Erythroblast (primary cell): ENCODE measurements around the gene HSF2.
A peak's percentile ranks its signal among the peaks of the same experiment; 100 is the strongest.

Experiments
- DNase-seq, 2 experiments: peaks; one replicate each; lab custom pipeline; 2025; lab: John Stamatoyannopoulos, UW
- GATA1 ChIP-seq: IDR thresholded peaks from 2 replicates; pipeline ENCODE4 v1.6.1; 2011; ENCODE audit warnings: low read depth, mild to moderate bottlenecking, control low read depth, low read length, moderate library complexity
- POLR2A ChIP-seq: IDR thresholded peaks from 2 replicates; pipeline ENCODE4 v1.6.1; 2011; ENCODE audit warnings: mild to moderate bottlenecking, low read length

Gene HSF2

GRCh38 chr6:122408240-122408639 lies 8.8 kb downstream of the HSF2 start:
- no peak for TF ChIP-seq POLR2A
- TF ChIP-seq GATA1 = no peak
- DNase-seq = no peak

GRCh38 chr6:122408702-122409458 lies 9.4 kb downstream of the HSF2 start:
- no peak for TF ChIP-seq POLR2A
- no peak for TF ChIP-seq GATA1
- DNase-seq = no peak

GRCh38 chr6:122412001-122412400 lies 12.5 kb downstream of the HSF2 start:
- DNase-seq = no peak
- TF ChIP-seq POLR2A = no peak
- no peak for TF ChIP-seq GATA1

DNA sequence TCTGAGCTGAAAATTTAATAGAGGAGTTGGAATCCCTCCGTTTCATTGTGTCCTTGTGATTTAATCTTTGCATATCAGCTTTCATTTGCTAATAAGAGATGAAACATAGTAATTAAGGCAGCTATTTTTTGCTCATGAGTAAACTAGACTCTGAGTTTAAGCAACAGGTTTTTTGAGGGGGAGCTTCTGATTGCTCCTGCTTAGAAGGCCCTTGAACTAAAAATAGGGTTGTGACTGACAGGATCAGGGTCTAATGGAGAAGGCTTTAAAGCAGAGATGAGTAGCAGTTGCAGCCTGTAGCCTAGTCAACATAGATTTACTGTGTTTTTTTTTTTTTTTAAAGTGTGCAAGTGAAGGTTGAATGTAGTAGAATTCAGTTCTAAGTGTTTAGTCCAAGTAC lies 17.4 kb downstream of the HSF2 start:
- no peak for TF ChIP-seq GATA1
- no peak for TF ChIP-seq POLR2A
- DNase-seq = no peak

DNA sequence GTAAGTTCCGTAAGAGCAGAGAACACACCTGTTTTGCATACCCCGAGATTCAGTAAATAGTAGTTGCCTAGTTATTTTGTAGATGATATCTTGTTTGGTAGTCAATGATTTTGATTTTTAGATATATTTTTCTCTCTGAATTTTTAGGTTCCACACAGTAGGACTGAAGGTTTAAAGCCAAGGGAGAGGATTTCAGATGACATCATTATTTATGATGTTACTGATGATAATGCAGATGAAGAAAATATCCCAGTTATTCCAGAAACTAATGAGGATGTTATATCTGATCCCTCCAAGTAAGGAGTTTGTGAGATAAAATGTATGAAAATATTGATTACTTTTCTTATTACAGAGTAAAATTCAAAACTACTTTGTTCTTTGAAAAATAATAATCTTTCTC lies 22.6 kb downstream of the HSF2 start:
- no peak for TF ChIP-seq POLR2A
- TF ChIP-seq GATA1 = no peak

DNA sequence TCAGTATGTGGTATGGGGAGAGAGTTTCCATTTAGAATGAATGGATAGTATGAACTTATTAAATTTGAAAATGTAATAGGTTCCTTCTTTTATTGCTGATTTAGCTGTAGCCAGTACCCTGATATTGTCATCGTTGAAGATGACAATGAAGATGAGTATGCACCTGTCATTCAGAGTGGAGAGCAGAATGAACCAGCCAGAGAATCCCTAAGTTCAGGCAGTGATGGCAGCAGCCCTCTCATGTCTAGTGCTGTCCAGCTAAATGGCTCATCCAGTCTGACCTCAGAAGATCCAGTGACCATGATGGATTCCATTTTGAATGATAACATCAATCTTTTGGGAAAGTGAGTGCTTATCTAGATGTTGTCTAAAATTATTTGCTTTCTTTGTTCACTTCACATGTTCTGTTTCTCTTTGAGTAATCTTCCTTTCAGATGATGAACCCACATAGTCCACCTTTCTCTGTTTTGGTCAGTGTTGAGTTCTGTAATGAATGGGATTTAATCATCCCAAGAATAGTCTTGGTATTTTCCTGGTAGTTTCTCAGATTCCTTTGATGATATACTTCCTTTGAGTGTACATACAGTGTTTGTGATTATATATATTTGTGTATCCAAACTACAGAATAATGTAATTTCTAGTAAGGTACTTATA lies 23.3 kb downstream of the HSF2 start:
- no peak for DNase-seq
- TF ChIP-seq POLR2A (no peak), GATA1 (no peak)

More for the DNA sequence above, 22.6 kb downstream of the HSF2 start:
- DNase-seq = no peak

GRCh38 chr6:122423734-122424133 lies 24.3 kb downstream of the HSF2 start:
- TF ChIP-seq GATA1 (no peak), POLR2A (no peak)
- DNase-seq = no peak

GRCh38 chr6:122426597-122426996 lies 27.1 kb downstream of the HSF2 start:
- TF ChIP-seq GATA1 (no peak), POLR2A (no peak)
- DNase-seq = no peak

- TF ChIP-seq GATA1 (no peak), POLR2A (no peak)
- no peak for DNase-seq
Observed at GRCh38 chr6:122428781-122429180, 29.3 kb downstream of the HSF2 start.

DNA sequence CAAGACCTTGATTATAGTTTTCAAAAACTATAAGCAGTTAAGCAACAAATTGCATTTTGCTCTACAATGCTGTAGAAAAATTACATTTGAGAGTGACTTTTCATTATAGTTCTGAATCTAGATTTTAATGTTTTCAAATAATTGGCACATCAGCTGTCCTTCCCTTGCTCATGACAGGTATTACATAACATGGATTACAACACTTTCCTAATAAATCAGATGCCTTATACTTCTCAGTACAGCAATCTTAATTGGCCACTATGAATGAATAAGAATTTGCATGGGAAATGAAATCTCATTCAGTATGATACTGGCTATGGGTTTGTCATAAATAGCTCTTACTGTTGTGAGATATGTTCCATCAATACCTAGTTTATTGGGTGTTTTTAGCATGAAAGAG lies 29.9 kb downstream of the HSF2 start:
- DNase-seq = no peak
- TF ChIP-seq GATA1 = no peak
- TF ChIP-seq POLR2A = no peak

DNA sequence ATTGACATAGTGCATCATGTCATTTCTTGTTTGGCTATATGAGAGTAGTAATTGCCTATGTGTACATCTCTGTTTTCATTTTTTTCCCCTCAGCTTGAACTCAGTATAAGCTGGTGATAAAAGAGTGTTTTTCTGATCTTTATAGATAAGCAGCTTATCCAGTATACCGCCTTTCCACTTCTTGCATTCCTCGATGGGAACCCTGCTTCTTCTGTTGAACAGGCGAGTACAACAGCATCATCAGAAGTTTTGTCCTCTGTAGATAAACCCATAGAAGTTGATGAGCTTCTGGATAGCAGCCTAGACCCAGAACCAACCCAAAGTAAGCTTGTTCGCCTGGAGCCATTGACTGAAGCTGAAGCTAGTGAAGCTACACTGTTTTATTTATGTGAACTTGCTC lies 32.3 kb downstream of the HSF2 start:
- DNase-seq = peak; percentile 47 to 87
- TF ChIP-seq POLR2A (no peak), GATA1 (no peak)

DNA sequence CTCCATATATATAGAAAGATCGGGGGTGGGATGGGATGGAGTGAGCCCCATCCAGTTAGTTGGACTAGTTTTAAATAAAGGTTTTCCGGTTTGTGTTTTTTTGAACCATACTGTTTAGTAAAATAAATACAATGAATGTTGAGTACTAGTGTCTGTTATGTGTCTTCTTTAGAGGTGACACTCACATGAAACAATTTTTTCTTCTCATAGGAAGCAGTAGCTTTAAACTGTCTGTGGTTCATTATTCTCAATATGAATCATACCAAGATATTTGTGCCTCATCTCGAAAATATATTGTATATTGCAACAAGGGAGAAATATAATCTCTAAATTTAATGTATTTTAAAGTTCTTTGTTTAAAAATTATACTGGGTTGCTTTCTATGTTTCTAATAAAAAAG lies 33.4 kb downstream of the HSF2 start:
- DNase-seq = no peak
- TF ChIP-seq POLR2A = no peak

DNA sequence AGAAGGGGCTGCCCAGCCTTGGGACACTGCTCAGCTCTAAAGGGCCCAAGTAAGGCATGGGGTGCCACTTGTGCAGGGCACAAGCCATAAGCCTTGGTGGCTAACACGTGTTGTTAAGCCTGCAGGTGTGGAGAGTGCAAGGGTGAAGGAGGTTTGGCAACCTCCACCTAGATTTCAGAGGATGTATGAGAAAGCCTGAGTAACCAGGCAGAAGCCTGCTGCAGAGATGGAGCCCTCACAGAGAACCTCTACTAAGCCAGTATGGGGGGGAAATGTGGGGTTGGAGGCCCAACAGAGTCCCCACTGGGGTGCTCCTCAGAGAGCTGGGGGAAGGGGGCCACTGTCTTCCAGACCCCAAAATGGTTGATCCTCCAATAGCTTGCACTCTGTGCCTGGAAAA lies 39.5 kb downstream of the HSF2 start:
- TF ChIP-seq GATA1 (no peak), POLR2A (no peak)
- peak in 1 of 2 experiments; percentile 2 for DNase-seq

DNA sequence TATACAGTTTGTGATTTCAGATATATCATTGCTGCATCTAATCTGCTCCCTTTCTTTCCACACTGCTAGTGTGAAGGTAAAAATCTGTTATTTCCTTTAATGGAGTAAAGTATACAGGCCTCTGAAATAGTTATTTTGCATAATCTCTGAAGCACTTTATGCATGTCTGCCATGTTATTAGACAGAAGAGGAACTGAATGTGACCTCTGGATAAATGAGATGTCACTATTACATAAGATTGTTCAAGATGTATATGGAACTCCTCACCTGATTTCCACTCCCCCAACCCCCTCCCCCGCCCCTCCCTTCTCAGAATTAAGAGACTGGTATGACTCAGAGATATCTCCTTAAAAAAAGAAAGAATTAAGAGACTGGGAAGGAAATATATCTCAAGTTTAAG lies 45.8 kb downstream of the HSF2 start:
- no peak for DNase-seq
- TF ChIP-seq POLR2A (no peak), GATA1 (no peak)

- no peak for TF ChIP-seq POLR2A
- no peak for TF ChIP-seq GATA1
- no peak for DNase-seq
Observed at GRCh38 chr6:122449069-122449468, 49.6 kb downstream of the HSF2 start.
